ENCODE results near the gene KCNMB3. TPM values are rescaled to one million over a fixed set of nuclear protein-coding genes. Genes with fewer than 3 reads are reported as not detected.
"Not testable (repeated sequence)": the region's sequence is repeated elsewhere in the genome, so short reads cannot be mapped to it uniquely, and the experiment has no call there.

Gene KCNMB3
- under 1 TPM; 0.72 to 0.74 TPM for total RNA-seq

GRCh38 chr3:179250803-179251476 lies at the start of gene KCNMB3:
Gene KCNMB3, minus strand, starts transcription at chr3:179251114. Its CDS starts 124 bp downstream, at chr3:179250990.
- no peak within 1 kb of the TSS for H3K27ac Mint-ChIP-seq
- no peak within 1 kb of the TSS for H3K4me3 Mint-ChIP-seq
- peaks cover 10% of the 10 kb centered on the region for H3K36me3 Mint-ChIP-seq
- H3K4me1 Mint-ChIP-seq, result no peaks in the 10 kb centered on the region
- DNase-seq, result no peak
- H3K9me3 Mint-ChIP-seq, result no peaks in the 10 kb centered on the region
- no peaks in the 10 kb centered on the region for H3K27me3 Mint-ChIP-seq

- H3K4me1 Mint-ChIP-seq, result no peaks in the 10 kb centered on the region
- H3K4me3 Mint-ChIP-seq, result no peak overlapping the region
- no peaks in the 10 kb centered on the region for H3K36me3 Mint-ChIP-seq
Measured at GRCh38 chr3:179299999-179300613, 49.2 kb upstream of the KCNMB3 start.

GRCh38 chr3:179299316-179299715 lies 48.4 kb upstream of the KCNMB3 start:
- Mint-ChIP-seq H3K36me3 (no peaks in the 10 kb centered on the region), H3K4me3 (no peak overlapping the region), H3K4me1 (no peaks in the 10 kb centered on the region), H3K9me3 (peaks cover 1% of the 10 kb centered on the region), H3K27me3 (peaks cover 4% of the 10 kb centered on the region), H3K27ac (no peak overlapping the region)
- no peak for DNase-seq

More at GRCh38 chr3:179299999-179300613, 49.2 kb upstream of the KCNMB3 start:
- peaks cover 6% of the 10 kb centered on the region for H3K27me3 Mint-ChIP-seq
- DNase-seq, result no peak
- H3K27ac Mint-ChIP-seq, result no peak overlapping the region
- H3K9me3 Mint-ChIP-seq, result peaks cover 1% of the 10 kb centered on the region

GRCh38 chr3:179297971-179298725 lies 47.2 kb upstream of the KCNMB3 start:
- H3K4me3 Mint-ChIP-seq, result no peak overlapping the region
- no peaks in the 10 kb centered on the region for H3K36me3 Mint-ChIP-seq
- no peak for DNase-seq
- no peaks in the 10 kb centered on the region for H3K4me1 Mint-ChIP-seq
- peaks cover 1% of the 10 kb centered on the region for H3K9me3 Mint-ChIP-seq
- H3K27ac Mint-ChIP-seq, result no peak overlapping the region
- peaks cover 4% of the 10 kb centered on the region for H3K27me3 Mint-ChIP-seq

GRCh38 chr3:179292450-179292849 lies 41.5 kb upstream of the KCNMB3 start:
- no peak for DNase-seq
- H3K9me3 Mint-ChIP-seq, result no peaks in the 10 kb centered on the region

GRCh38 chr3:179289295-179289694 lies 38.4 kb upstream of the KCNMB3 start:
- no peak overlapping the region for H3K27ac Mint-ChIP-seq
- H3K4me3 Mint-ChIP-seq, result no peak overlapping the region
- peaks cover 3% of the 10 kb centered on the region for H3K27me3 Mint-ChIP-seq
- no peaks in the 10 kb centered on the region for H3K36me3 Mint-ChIP-seq
- H3K4me1 Mint-ChIP-seq, result no peaks in the 10 kb centered on the region
- DNase-seq, result no peak
- H3K9me3 Mint-ChIP-seq, result no peaks in the 10 kb centered on the region

More at GRCh38 chr3:179292450-179292849, 41.5 kb upstream of the KCNMB3 start:
- Mint-ChIP-seq H3K4me1 (no peaks in the 10 kb centered on the region), H3K27me3 (peaks cover 6% of the 10 kb centered on the region), H3K36me3 (no peaks in the 10 kb centered on the region), H3K4me3 (no peak overlapping the region), H3K27ac (no peak overlapping the region)

GRCh38 chr3:179288845-179289244 lies 37.9 kb upstream of the KCNMB3 start:
- Mint-ChIP-seq H3K27me3 (peaks cover 6% of the 10 kb centered on the region), H3K27ac (no peak overlapping the region), H3K4me3 (no peak overlapping the region), H3K36me3 (no peaks in the 10 kb centered on the region), H3K9me3 (no peaks in the 10 kb centered on the region), H3K4me1 (no peaks in the 10 kb centered on the region)
- no peak for DNase-seq

GRCh38 chr3:179286331-179286730 lies 35.4 kb upstream of the KCNMB3 start:
- H3K4me1 Mint-ChIP-seq, result no peaks in the 10 kb centered on the region
- peaks cover 7% of the 10 kb centered on the region for H3K27me3 Mint-ChIP-seq
- no peaks in the 10 kb centered on the region for H3K36me3 Mint-ChIP-seq
- no peak for DNase-seq
- no peaks in the 10 kb centered on the region for H3K9me3 Mint-ChIP-seq
- H3K4me3 Mint-ChIP-seq, result no peak overlapping the region
- no peak overlapping the region for H3K27ac Mint-ChIP-seq

- DNase-seq, result no peak
- Mint-ChIP-seq H3K4me1 (peaks cover 5% of the 10 kb centered on the region), H3K9me3 (no peaks in the 10 kb centered on the region), H3K4me3 (no peak overlapping the region), H3K27me3 (peaks cover 16% of the 10 kb centered on the region), H3K27ac (no peak overlapping the region), H3K36me3 (no peaks in the 10 kb centered on the region)
Measured at GRCh38 chr3:179281825-179282224, 30.9 kb upstream of the KCNMB3 start.

- Mint-ChIP-seq H3K27me3 (peaks cover 18% of the 10 kb centered on the region), H3K4me3 (no peak overlapping the region), H3K9me3 (no peaks in the 10 kb centered on the region), H3K36me3 (no peaks in the 10 kb centered on the region), H3K27ac (no peak overlapping the region), H3K4me1 (peaks cover 5% of the 10 kb centered on the region)
- DNase-seq, result no peak
Measured at GRCh38 chr3:179279837-179280236, 28.9 kb upstream of the KCNMB3 start.

GRCh38 chr3:179278932-179279693 lies 28.2 kb upstream of the KCNMB3 start:
- Mint-ChIP-seq H3K4me3 (no peak overlapping the region), H3K27ac (no peak overlapping the region), H3K36me3 (no peaks in the 10 kb centered on the region), H3K27me3 (peaks cover 18% of the 10 kb centered on the region), H3K9me3 (no peaks in the 10 kb centered on the region), H3K4me1 (peaks cover 5% of the 10 kb centered on the region)
- DNase-seq, result no peak

- H3K27ac Mint-ChIP-seq, result no peak overlapping the region
- no peak overlapping the region for H3K4me3 Mint-ChIP-seq
- no peaks in the 10 kb centered on the region for H3K9me3 Mint-ChIP-seq
- DNase-seq, result no peak
- H3K27me3 Mint-ChIP-seq, result peaks cover 15% of the 10 kb centered on the region
- H3K4me1 Mint-ChIP-seq, result peaks cover 5% of the 10 kb centered on the region
- no peaks in the 10 kb centered on the region for H3K36me3 Mint-ChIP-seq
Measured at GRCh38 chr3:179278151-179278550, 27.2 kb upstream of the KCNMB3 start.

- no peak for DNase-seq
- H3K27ac Mint-ChIP-seq, result no peak overlapping the region
- H3K4me3 Mint-ChIP-seq, result no peak overlapping the region
- peaks cover 11% of the 10 kb centered on the region for H3K27me3 Mint-ChIP-seq
- H3K4me1 Mint-ChIP-seq, result peaks cover 5% of the 10 kb centered on the region
- no peaks in the 10 kb centered on the region for H3K9me3 Mint-ChIP-seq
- H3K36me3 Mint-ChIP-seq, result no peaks in the 10 kb centered on the region
Measured at GRCh38 chr3:179276743-179277142, 25.8 kb upstream of the KCNMB3 start.

- DNase-seq, result no peak
- no peak overlapping the region for H3K27ac Mint-ChIP-seq
- H3K4me3 Mint-ChIP-seq, result no peak overlapping the region
- peaks cover 11% of the 10 kb centered on the region for H3K27me3 Mint-ChIP-seq
- no peaks in the 10 kb centered on the region for H3K9me3 Mint-ChIP-seq
- H3K36me3 Mint-ChIP-seq, result no peaks in the 10 kb centered on the region
- H3K4me1 Mint-ChIP-seq, result peaks cover 5% of the 10 kb centered on the region
Measured at GRCh38 chr3:179276001-179276400, 25.1 kb upstream of the KCNMB3 start.

GRCh38 chr3:179274434-179274833 lies 23.5 kb upstream of the KCNMB3 start:
- not testable (repeated sequence) for H3K9me3 Mint-ChIP-seq, H3K27me3 Mint-ChIP-seq, H3K4me3 Mint-ChIP-seq, H3K4me1 Mint-ChIP-seq, DNase-seq, H3K27ac Mint-ChIP-seq, H3K36me3 Mint-ChIP-seq
